ENCODE data around the gene SEMA5B.

The SEMA5B gene

GRCh38 chr3:122873741-122874515 is 153.6 kb downstream of the SEMA5B start:
- Histone ChIP-seq H3K36me3 (replicated peaks) (no peaks in the 10 kb centered on the region), H3K4me3 (ENCODE audit: low read depth, low read length) (no peak overlapping the region), H3K27ac (no peak overlapping the region), H3K27me3 (replicated peaks) (no peaks in the 10 kb centered on the region)
- no peak for TF ChIP-seq CTCF (IDR thresholded peaks at IDR 0.05; ENCODE audit: low read depth, low read length, missing control alignments)
- in situ Hi-C loops (cut with HindIII; ENCODE audit: low pct_ligation_motif_present, low sequenced_read_pairs): no loop called here
- DNase-seq: no peak

- no peaks in the 10 kb centered on the region for H3K36me3 ChIP-seq (replicated peaks)
Observed at GRCh38 chr3:122868322-122868721, 159.2 kb downstream of the SEMA5B start.

GRCh38 chr3:122864498-122864897 is 163.1 kb downstream of the SEMA5B start:
- Histone ChIP-seq H3K4me3 (ENCODE audit: low read depth, low read length) (no peak overlapping the region), H3K27ac (no peak overlapping the region), H3K36me3 (replicated peaks) (no peaks in the 10 kb centered on the region), H3K27me3 (replicated peaks) (no peaks in the 10 kb centered on the region)
- no peak for TF ChIP-seq CTCF (IDR thresholded peaks at IDR 0.05; ENCODE audit: low read depth, low read length, missing control alignments)
- in situ Hi-C loops (cut with HindIII; ENCODE audit: low pct_ligation_motif_present, low sequenced_read_pairs): no loop called here
- DNase-seq: no peak

More at GRCh38 chr3:122868322-122868721, 159.2 kb downstream of the SEMA5B start:
- no peak for TF ChIP-seq CTCF (IDR thresholded peaks at IDR 0.05; ENCODE audit: low read depth, low read length, missing control alignments)
- no peak for DNase-seq
- H3K27me3 ChIP-seq (replicated peaks): no peaks in the 10 kb centered on the region
- in situ Hi-C loops (cut with HindIII; ENCODE audit: low pct_ligation_motif_present, low sequenced_read_pairs): no loop called here
- no peak overlapping the region for H3K4me3 ChIP-seq (ENCODE audit: low read depth, low read length)
- H3K27ac ChIP-seq: no peak overlapping the region

- no peaks in the 10 kb centered on the region for H3K27me3 ChIP-seq (replicated peaks)
Observed at GRCh38 chr3:122862381-122862780, 165.2 kb downstream of the SEMA5B start.

More at GRCh38 chr3:122862381-122862780, 165.2 kb downstream of the SEMA5B start:
- Histone ChIP-seq H3K4me3 (ENCODE audit: low read depth, low read length) (no peak overlapping the region), H3K27ac (no peak overlapping the region), H3K36me3 (replicated peaks) (no peaks in the 10 kb centered on the region)
- TF ChIP-seq CTCF (IDR thresholded peaks at IDR 0.05; ENCODE audit: low read depth, low read length, missing control alignments): no peak
- in situ Hi-C loops (cut with HindIII; ENCODE audit: low pct_ligation_motif_present, low sequenced_read_pairs): no loop called here
- no peak for DNase-seq

Data from brain microvascular endothelial cell (primary cell).